Stomach (tissue), 9 donors: ENCODE data around the gene HS3ST6. TPM values are rescaled to one million over a fixed set of nuclear protein-coding genes. Genes with fewer than 3 reads are reported as not detected.

Experiments
- DNase-seq, 2 donors: peaks; one replicate each; pipeline versions ENCODE4 v3.0.0 to v3.0.0-alpha.2; 2013 to 2019
- H3K27ac ChIP-seq, 5 donors: fragments of 200-600 bp in 4 of 5; sonication (generic) in 4 of 5; one replicate each; pipeline ENCODE4 v1.5.1; 2013 to 2019; ENCODE audit warnings: mild to moderate bottlenecking in 1 of 5, moderate library complexity in 1 of 5
- H3K27me3 ChIP-seq, 3 donors: fragments of 200-600 bp; sonication (generic); one replicate each; pipeline ENCODE4 v1.5.1; 2017 to 2019; ENCODE audit warnings: mixed run types in 1 of 3
- H3K36me3 ChIP-seq, 4 donors: fragments of 200-600 bp; sonication (generic); 1 replicate in 3 of 4; 2 replicates in 1 of 4; pipeline ENCODE4 v1.5.1; 2016 to 2019
- H3K4me1 ChIP-seq, 4 donors: fragments of 200-600 bp; sonication (generic); one replicate each; pipeline ENCODE4 v1.5.1; 2016 to 2019
- H3K4me3 ChIP-seq, 4 donors: fragments of 200-600 bp; sonication (generic) in 3 of 4; one replicate each; pipeline ENCODE4 v1.5.1; 2016 to 2019; ENCODE audit warnings: mild to moderate bottlenecking in 1 of 4
- H3K9me3 ChIP-seq, 4 donors: fragments of 200-600 bp; sonication (generic); one replicate each; pipeline ENCODE4 v1.5.1; 2016 to 2019
- EP300 ChIP-seq: sonication (generic); formaldehyde crosslinking; IDR thresholded peaks from one replicate; pipeline ENCODE4 v1.6.1; 2017; ENCODE audit warnings: antibody characterized with exemption
- POLR2A ChIP-seq, 4 donors: fragments of 450-650 bp; IDR thresholded peaks; one replicate each; pipeline ENCODE4 v1.6.1; 2016; ENCODE audit warnings: antibody characterized with exemption in 4 of 4, control low read depth in 2 of 4, mild to moderate bottlenecking in 1 of 4, moderate library complexity in 1 of 4
- POLR2AphosphoS5 ChIP-seq, 3 donors: sonication (generic); formaldehyde crosslinking; IDR thresholded peaks; one replicate each; pipeline ENCODE4 v1.6.1; 2016; ENCODE audit warnings: antibody characterized with exemption in 3 of 3
- WGBS, 5 donors: extraction: QIAGEN DNeasy Blood & Tissue Kit in 3 of 5; methylation state at CpG; one replicate each; pipeline versions ENCODE4 v1.1.5 to v1.1.7; 2013 to 2018; 5-methylcytosine and 5-hydroxymethylcytosine counted together
- intact Hi-C: fragments of 100-400 bp; cut with DNase I; formaldehyde crosslinking; loops from one replicate; pipeline ENCODE4 v1.15.1; 2023; ENCODE audit warnings: low total_unique reads
- polyA plus RNA-seq, 3 donors: library from polyadenylated mRNA; stranded (reverse); fragments of 200-250 nt; gene quantifications; one replicate each; pipeline ENCODE4 v1.2.3, GENCODE V29; 2013
- small RNA-seq, 4 donors: library from RNA; depleted of rRNA; stranded (forward); fragments of <200 nt; gene quantifications; one replicate each; pipeline ENCODE3, GENCODE V24; 2016
- total RNA-seq, 5 donors: library from RNA; depleted of rRNA; stranded (reverse); fragments of >200 nt; gene quantifications; one replicate each; pipeline versions ENCODE4 v1.1.0 to v1.2.3, GENCODE V29; 2014 to 2016
- TF ChIP-seq, protein P1 (sequence below), 7 experiments: fragments of 450-650 bp in 4 of 7; fragments of 200-600 bp in 3 of 7; sonication (generic) in 3 of 7; IDR thresholded peaks; one replicate each; pipeline ENCODE4 v1.5.1; 2016 to 2019; ENCODE audit warnings: antibody characterized with exemption in 7 of 7, control low read depth in 2 of 7, mild to moderate bottlenecking in 1 of 7
- donor health status: healthy with polysubstance abuse.
- donor health status: Bipolar disorder and iron deficiency.
- donor health status: healthy.

Gene HS3ST6
- total and polyA plus RNA-seq, 8 donors = 1.6 TPM; not detected in 7

DNA sequence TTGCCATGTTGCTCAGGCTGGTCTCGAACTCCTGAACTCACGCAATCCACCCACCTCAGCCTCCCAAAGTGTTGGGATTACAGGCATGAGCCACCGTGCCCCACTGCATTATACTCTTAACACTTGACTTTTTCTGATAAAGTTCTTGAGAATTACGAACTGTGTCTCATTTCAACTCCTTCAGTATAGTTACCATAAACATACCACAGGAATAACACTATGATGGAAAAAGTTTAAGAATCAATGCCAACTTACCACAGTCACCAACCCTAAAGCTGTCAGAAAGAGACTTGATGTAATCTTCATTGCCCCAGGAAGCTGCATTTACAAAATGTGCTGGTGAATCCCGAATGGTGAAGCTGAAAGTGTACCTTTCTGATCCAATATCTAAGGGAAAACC, 56.5 kb downstream of the HS3ST6 start:
- H3K9me3 ChIP-seq = no peaks in the 10 kb centered on the region
- TF ChIP-seq POLR2AphosphoS5 (IDR thresholded peaks at IDR 0.05) = no peak
- TF ChIP-seq, protein P1, sequence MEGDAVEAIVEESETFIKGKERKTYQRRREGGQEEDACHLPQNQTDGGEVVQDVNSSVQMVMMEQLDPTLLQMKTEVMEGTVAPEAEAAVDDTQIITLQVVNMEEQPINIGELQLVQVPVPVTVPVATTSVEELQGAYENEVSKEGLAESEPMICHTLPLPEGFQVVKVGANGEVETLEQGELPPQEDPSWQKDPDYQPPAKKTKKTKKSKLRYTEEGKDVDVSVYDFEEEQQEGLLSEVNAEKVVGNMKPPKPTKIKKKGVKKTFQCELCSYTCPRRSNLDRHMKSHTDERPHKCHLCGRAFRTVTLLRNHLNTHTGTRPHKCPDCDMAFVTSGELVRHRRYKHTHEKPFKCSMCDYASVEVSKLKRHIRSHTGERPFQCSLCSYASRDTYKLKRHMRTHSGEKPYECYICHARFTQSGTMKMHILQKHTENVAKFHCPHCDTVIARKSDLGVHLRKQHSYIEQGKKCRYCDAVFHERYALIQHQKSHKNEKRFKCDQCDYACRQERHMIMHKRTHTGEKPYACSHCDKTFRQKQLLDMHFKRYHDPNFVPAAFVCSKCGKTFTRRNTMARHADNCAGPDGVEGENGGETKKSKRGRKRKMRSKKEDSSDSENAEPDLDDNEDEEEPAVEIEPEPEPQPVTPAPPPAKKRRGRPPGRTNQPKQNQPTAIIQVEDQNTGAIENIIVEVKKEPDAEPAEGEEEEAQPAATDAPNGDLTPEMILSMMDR (IDR thresholded peaks at IDR 0.05) = no peak
- TF ChIP-seq POLR2A (IDR thresholded peaks at IDR 0.05) = no peak
- TF ChIP-seq EP300 = no peak
- no peaks in the 10 kb centered on the region for H3K36me3 ChIP-seq
- intact Hi-C loops = loop anchor here (5.0 kb wide), 1 partner anchor 71 kb away; no protein-coding TSS in a partner anchor
- no peak overlapping the region for H3K4me3 ChIP-seq
- H3K4me1 ChIP-seq = peaks cover 0 to 5% (median 0%) of the 10 kb centered on the region in 4 donors
- no peak overlapping the region for H3K27ac ChIP-seq
- H3K27me3 ChIP-seq = peaks cover 0 to 84% (median 26%) of the 10 kb centered on the region in 3 donors
- no peak for DNase-seq
- WGBS, 5 donors = 70 to 77% (median 75%) methylated on average over 5 of the region's 5 CpGs

Small RNA genes lying within 50 kb of the gene (small RNA-seq; reads per million reads assigned to genes)
- gene SNORA10 (0 reads per million in 4 donors), gene SNORA64 (0 reads per million in 4 donors)

Other genes with a start within 250 kb of the HS3ST6 start
- gene JPT2, start 240.1 kb downstream of the HS3ST6 start, total RNA-seq = 100 to 1,000 TPM in 1 of 5 donors, 10 to 100 TPM in 4; 13.4 to 118 (median 49.3) TPM
- 10 to 100 TPM; 24.3 to 34.4 (median 24.4) TPM for gene JPT2, start 240.1 kb downstream of the HS3ST6 start, polyA plus RNA-seq
- gene MAPK8IP3, start 212.2 kb downstream of the HS3ST6 start, total RNA-seq = 100 to 1,000 TPM in 3 of 5 donors, 10 to 100 TPM in 2; 42.6 to 320 (median 133) TPM
- gene MAPK8IP3, start 212.2 kb downstream of the HS3ST6 start, polyA plus RNA-seq = 10 to 100 TPM; 10.1 to 38.9 (median 29.9) TPM
- 100 to 1,000 TPM in 2 of 5 donors, 10 to 100 TPM in 3; 18.7 to 420 (median 52.1) TPM for gene NME3, start 146.9 kb downstream of the HS3ST6 start, total RNA-seq
- 100 to 1,000 TPM; 116 to 194 (median 135) TPM for gene NME3, start 146.9 kb downstream of the HS3ST6 start, polyA plus RNA-seq
- gene EME2, start 145.6 kb downstream of the HS3ST6 start, total RNA-seq = 10 to 100 TPM in 4 of 5 donors, 1 to 10 TPM in 1; 8.8 to 94.1 (median 34.4) TPM
- 1 to 10 TPM; 2.6 to 7.9 (median 6.9) TPM for gene EME2, start 145.6 kb downstream of the HS3ST6 start, polyA plus RNA-seq
- gene MRPS34, start 145.3 kb downstream of the HS3ST6 start, total RNA-seq = 100 to 1,000 TPM in 1 of 5 donors, 10 to 100 TPM in 4; 21.1 to 204 (median 64.7) TPM
- gene MRPS34, start 145.3 kb downstream of the HS3ST6 start, polyA plus RNA-seq = 100 to 1,000 TPM; 120 to 155 (median 126) TPM
- gene SPSB3, start 135.8 kb downstream of the HS3ST6 start, total RNA-seq = 100 to 1,000 TPM in 1 of 5 donors, 10 to 100 TPM in 4; 22.2 to 186 (median 70.9) TPM
- gene SPSB3, start 135.8 kb downstream of the HS3ST6 start, polyA plus RNA-seq = 100 to 1,000 TPM in 1 of 3 donors, 10 to 100 TPM in 2; 54.2 to 111 (median 83.6) TPM
- 100 to 1,000 TPM in 1 of 5 donors, 10 to 100 TPM in 4; 14.7 to 171 (median 54.8) TPM for gene NUBP2, start 135.5 kb downstream of the HS3ST6 start, total RNA-seq
- 10 to 100 TPM; 60.6 to 86.0 (median 74.7) TPM for gene NUBP2, start 135.5 kb downstream of the HS3ST6 start, polyA plus RNA-seq
- gene IGFALS, start 124.7 kb downstream of the HS3ST6 start, total RNA-seq = 10 to 100 TPM in 2 of 5 donors, 1 to 10 TPM in 2, not detected in 1; 2.9 to 24.6 (median 8.8) TPM
- gene IGFALS, start 124.7 kb downstream of the HS3ST6 start, polyA plus RNA-seq = 10 to 100 TPM in 1 of 3 donors, 1 to 10 TPM in 2; 2.4 to 21.0 (median 6.0) TPM
- gene HAGH, start 91.6 kb downstream of the HS3ST6 start, total RNA-seq = 100 to 1,000 TPM in 1 of 5 donors, 10 to 100 TPM in 4; 30.3 to 119 (median 64.8) TPM
- 10 to 100 TPM; 64.9 to 80.2 (median 73.5) TPM for gene HAGH, start 91.6 kb downstream of the HS3ST6 start, polyA plus RNA-seq
- 100 to 1,000 TPM in 1 of 5 donors, 10 to 100 TPM in 4; 16.7 to 484 (median 36.6) TPM for gene FAHD1, start 91.2 kb downstream of the HS3ST6 start, total RNA-seq
- gene FAHD1, start 91.2 kb downstream of the HS3ST6 start, polyA plus RNA-seq = 10 to 100 TPM; 15.4 to 37.7 (median 22.8) TPM
- not detected for gene MEIOB, start 46.3 kb downstream of the HS3ST6 start, total RNA-seq
- gene MEIOB, start 46.3 kb downstream of the HS3ST6 start, polyA plus RNA-seq = under 1 TPM in 1 of 3 donors, not detected in 2; 0.13 TPM
- gene MSRB1, start 24.8 kb upstream of the HS3ST6 start, total RNA-seq = 10 to 100 TPM in 3 of 5 donors, 1 to 10 TPM in 1, not detected in 1; 6.2 to 61.1 (median 16.3) TPM
- gene MSRB1, start 24.8 kb upstream of the HS3ST6 start, polyA plus RNA-seq = 10 to 100 TPM; 31.2 to 68.5 (median 48.9) TPM
- not detected for gene RPL3L, start 36.3 kb upstream of the HS3ST6 start, total RNA-seq
- gene RPL3L, start 36.3 kb upstream of the HS3ST6 start, polyA plus RNA-seq = under 1 TPM in 2 of 3 donors, not detected in 1; 0.05 to 0.19 TPM
- gene NDUFB10, start 41.1 kb upstream of the HS3ST6 start, total RNA-seq = 100 to 1,000 TPM in 1 of 5 donors, 10 to 100 TPM in 4; 28.6 to 119 (median 57.5) TPM
- gene NDUFB10, start 41.1 kb upstream of the HS3ST6 start, polyA plus RNA-seq = 100 to 1,000 TPM; 242 to 285 (median 253) TPM
- gene RPS2, start 46.4 kb upstream of the HS3ST6 start, total RNA-seq = 1,000 to 10,000 TPM in 4 of 5 donors, 100 to 1,000 TPM in 1; 997 to 2,615 (median 1,653) TPM
- gene RPS2, start 46.4 kb upstream of the HS3ST6 start, polyA plus RNA-seq = 1,000 to 10,000 TPM; 2,720 to 4,842 (median 2,788) TPM
- not detected for gene RNF151, start 48.4 kb upstream of the HS3ST6 start, total RNA-seq
- not detected for gene RNF151, start 48.4 kb upstream of the HS3ST6 start, polyA plus RNA-seq
- gene TBL3, start 53.6 kb upstream of the HS3ST6 start, total RNA-seq = 100 to 1,000 TPM in 1 of 5 donors, 10 to 100 TPM in 3, 1 to 10 TPM in 1; 9.4 to 174 (median 26.3) TPM
- 10 to 100 TPM; 32.7 to 52.7 (median 48.9) TPM for gene TBL3, start 53.6 kb upstream of the HS3ST6 start, polyA plus RNA-seq
- 10 to 100 TPM in 1 of 5 donors, not detected in 4; 58.2 TPM for gene NOXO1, start 63.1 kb upstream of the HS3ST6 start, total RNA-seq
- 1 to 10 TPM; 1.2 to 3.4 (median 2.6) TPM for gene NOXO1, start 63.1 kb upstream of the HS3ST6 start, polyA plus RNA-seq
- 100 to 1,000 TPM in 1 of 5 donors, 10 to 100 TPM in 1, 1 to 10 TPM in 3; 3.1 to 313 (median 9.9) TPM for gene GFER, start 65.8 kb upstream of the HS3ST6 start, total RNA-seq
- 10 to 100 TPM; 31.2 to 50.6 (median 36.1) TPM for gene GFER, start 65.8 kb upstream of the HS3ST6 start, polyA plus RNA-seq
- gene SYNGR3, start 71.6 kb upstream of the HS3ST6 start, total RNA-seq = 1 to 10 TPM in 1 of 5 donors, not detected in 4; 1.7 TPM
- 1 to 10 TPM in 1 of 3 donors, not detected in 2; 1.3 TPM for gene SYNGR3, start 71.6 kb upstream of the HS3ST6 start, polyA plus RNA-seq
- 10 to 100 TPM; 16.3 to 86.2 (median 34.8) TPM for gene ZNF598, start 91.4 kb upstream of the HS3ST6 start, total RNA-seq
- 10 to 100 TPM; 21.1 to 31.0 (median 21.4) TPM for gene ZNF598, start 91.4 kb upstream of the HS3ST6 start, polyA plus RNA-seq
- under 1 TPM in 1 of 5 donors, not detected in 4; 0.55 TPM for gene NPW, start 101.4 kb upstream of the HS3ST6 start, total RNA-seq
- gene NPW, start 101.4 kb upstream of the HS3ST6 start, polyA plus RNA-seq = 10 to 100 TPM in 1 of 3 donors, 1 to 10 TPM in 2; 1.6 to 12.4 (median 2.4) TPM
- gene NHERF2, start 108.5 kb upstream of the HS3ST6 start, total RNA-seq = 100 to 1,000 TPM in 2 of 5 donors, 10 to 100 TPM in 3; 17.4 to 201 (median 95.5) TPM
- 100 to 1,000 TPM in 2 of 3 donors, 10 to 100 TPM in 1; 65.4 to 236 (median 157) TPM for gene NHERF2, start 108.5 kb upstream of the HS3ST6 start, polyA plus RNA-seq
- 100 to 1,000 TPM in 2 of 5 donors, 1 to 10 TPM in 3; 2.3 to 663 (median 9.5) TPM for gene NTHL1, start 129.4 kb upstream of the HS3ST6 start, total RNA-seq
- gene NTHL1, start 129.4 kb upstream of the HS3ST6 start, polyA plus RNA-seq = 10 to 100 TPM; 29.2 to 40.6 (median 36.6) TPM
- gene TSC2, start 129.6 kb upstream of the HS3ST6 start, total RNA-seq = 100 to 1,000 TPM in 3 of 5 donors, 10 to 100 TPM in 2; 68.5 to 369 (median 118) TPM
- gene TSC2, start 129.6 kb upstream of the HS3ST6 start, polyA plus RNA-seq = 10 to 100 TPM; 40.8 to 46.0 (median 41.1) TPM
- gene PKD1, start 217.5 kb upstream of the HS3ST6 start, total RNA-seq = 100 to 1,000 TPM in 3 of 5 donors, 10 to 100 TPM in 2; 88.5 to 776 (median 459) TPM
- gene PKD1, start 217.5 kb upstream of the HS3ST6 start, polyA plus RNA-seq = 10 to 100 TPM; 10.4 to 58.9 (median 22.7) TPM
- 100 to 1,000 TPM in 1 of 5 donors, 10 to 100 TPM in 1, not detected in 3; 27.2 to 114 TPM for gene RAB26, start 230.2 kb upstream of the HS3ST6 start, total RNA-seq
- 10 to 100 TPM; 15.1 to 63.4 (median 20.3) TPM for gene RAB26, start 230.2 kb upstream of the HS3ST6 start, polyA plus RNA-seq
- gene TRAF7, start 237.4 kb upstream of the HS3ST6 start, total RNA-seq = 100 to 1,000 TPM in 1 of 5 donors, 10 to 100 TPM in 4; 20.9 to 204 (median 58.9) TPM
- 10 to 100 TPM; 27.1 to 39.5 (median 37.3) TPM for gene TRAF7, start 237.4 kb upstream of the HS3ST6 start, polyA plus RNA-seq